DOHH2 (cell line): ENCODE data around the gene COL18A1.

ENCODE experiments used
- H3F3A ChIP-seq: fragments of 200-600 bp; sonication (generic), shearing (Covaris generic); 2 replicates; pipeline ENCODE4 v1.6.0; 2016; ENCODE audit warnings: antibody characterized with exemption, mild to moderate bottlenecking; ENCODE audit not compliant: control insufficient read depth, insufficient read depth
- H3K27ac ChIP-seq: fragments of 200-600 bp; sonication (generic); 2 replicates; pipeline ENCODE4 v1.5.1; 2014; ENCODE audit warnings: low read depth, mild to moderate bottlenecking, low read length, moderate library complexity
- H3K27me3 ChIP-seq: fragments of 200-600 bp; sonication (generic); 2 replicates; pipeline ENCODE4 v1.6.1; 2014; ENCODE audit warnings: mild to moderate bottlenecking, low read length, mixed read lengths; ENCODE audit not compliant: control insufficient read depth
- H3K36me3 ChIP-seq: fragments of 200-600 bp; sonication (generic); 2 replicates; pipeline ENCODE4 v1.6.1; 2014; ENCODE audit warnings: mild to moderate bottlenecking, low read length, moderate library complexity, mixed read lengths; ENCODE audit not compliant: control insufficient read depth
- H3K4me1 ChIP-seq: fragments of 200-600 bp; sonication (generic); 2 replicates; pipeline ENCODE4 v1.6.1; 2014; ENCODE audit warnings: mild to moderate bottlenecking, low read length, mixed read lengths; ENCODE audit not compliant: control insufficient read depth
- H3K4me2 ChIP-seq: fragments of 200-600 bp; sonication (generic); 2 replicates; pipeline ENCODE4 v1.6.0; 2014; ENCODE audit warnings: mild to moderate bottlenecking, low read length, moderate library complexity
- H3K4me3 ChIP-seq: fragments of 200-600 bp; sonication (generic); 2 replicates; pipeline ENCODE4 v1.5.1; 2014; ENCODE audit warnings: mild to moderate bottlenecking, low read length, mixed read lengths
- H3K79me2 ChIP-seq: fragments of 200-600 bp; sonication (generic); 2 replicates; pipeline ENCODE4 v1.6.1; 2014; ENCODE audit warnings: mild to moderate bottlenecking, low read length, mixed read lengths; ENCODE audit not compliant: control insufficient read depth
- H3K9me2 ChIP-seq: fragments of 200-600 bp; sonication (generic); replicated peaks from 2 replicates; pipeline ENCODE4 v1.6.1; 2014; ENCODE audit warnings: mild to moderate bottlenecking, low read length, mixed read lengths; ENCODE audit not compliant: control insufficient read depth
- H3K9me3 ChIP-seq: fragments of 200-600 bp; sonication (generic); 2 replicates; pipeline ENCODE4 v1.6.1; 2014; ENCODE audit warnings: antibody characterized with exemption, low read length, mixed read lengths; ENCODE audit not compliant: control insufficient read depth, insufficient read depth
- H4K20me1 ChIP-seq: fragments of 200-600 bp; sonication (generic); 2 replicates; pipeline ENCODE4 v1.6.0; 2014; ENCODE audit warnings: low read depth, mild to moderate bottlenecking, antibody characterized with exemption, low read length, moderate library complexity; ENCODE audit not compliant: control insufficient read depth, insufficient read depth
- EZH2phosphoT487 ChIP-seq: fragments of 200-600 bp; sonication (generic); IDR thresholded peaks from 2 replicates; pipeline ENCODE4 v1.6.1; 2017; ENCODE audit warnings: borderline replicate concordance, mild to moderate bottlenecking, antibody characterized with exemption, low read length, moderate library complexity, mixed read lengths
- TF ChIP-seq, protein P1 (sequence below): fragments of 200-600 bp; sonication (generic); IDR thresholded peaks from one replicate; pipeline ENCODE4 v1.5.1; 2014; ENCODE audit warnings: antibody characterized with exemption, mild to moderate bottlenecking, low read depth, low read length; ENCODE audit not compliant: poor library complexity, severe bottlenecking

The COL18A1 gene

DNA sequence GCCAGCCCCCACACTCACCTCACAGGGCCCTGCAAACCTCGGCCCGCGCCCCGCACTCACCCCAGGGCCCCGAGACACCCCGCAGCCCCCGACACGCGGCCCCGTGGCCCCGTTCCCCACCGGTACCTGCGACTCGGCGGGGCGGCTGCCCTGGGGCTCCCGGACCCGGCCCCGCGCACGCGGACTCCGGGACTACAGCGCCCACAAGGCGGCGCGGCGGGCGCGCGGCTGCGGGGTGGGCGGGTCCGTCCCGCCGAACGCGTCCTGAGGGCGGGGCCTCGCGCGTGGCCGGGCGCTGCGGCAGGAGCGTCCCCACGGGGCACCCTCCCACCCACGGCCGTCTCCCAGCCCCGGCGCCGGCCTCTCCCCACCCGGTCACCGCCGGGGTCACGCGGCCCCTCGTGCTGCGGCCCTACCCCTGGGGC is 137.3 kb downstream of the COL18A1 start, which contains the start of gene SLC19A1:
TSS of gene SLC19A1 (minus strand) at position 199 of the 425 bp plus-strand sequence. CDS start 4,481 bp downstream, outside the sequence.
- Histone ChIP-seq H3K27ac (peak within 1 kb of the TSS; percentile 24; the same call in 1 of the 2 replicates), H3K36me3 (peaks cover 25% of the 10 kb centered on the region), H3K79me2 (peaks cover 43% of the 10 kb centered on the region), H3K9me3 (no peaks in the 10 kb centered on the region), H3K4me1 (peaks cover 18% of the 10 kb centered on the region), H3K4me3 (peak within 1 kb of the TSS; percentile 84), H4K20me1 (no peaks in the 10 kb centered on the region), H3F3A (0 out of 2 replicates have a peak, but pooled peaks cover 3% of the 10 kb centered on the region), H3K27me3 (peaks cover 39% of the 10 kb centered on the region), H3K9me2 (no peaks in the 10 kb centered on the region), H3K4me2 (peak within 1 kb of the TSS; percentile 94)
- no peak for TF ChIP-seq EZH2phosphoT487
- TF ChIP-seq, protein P1, sequence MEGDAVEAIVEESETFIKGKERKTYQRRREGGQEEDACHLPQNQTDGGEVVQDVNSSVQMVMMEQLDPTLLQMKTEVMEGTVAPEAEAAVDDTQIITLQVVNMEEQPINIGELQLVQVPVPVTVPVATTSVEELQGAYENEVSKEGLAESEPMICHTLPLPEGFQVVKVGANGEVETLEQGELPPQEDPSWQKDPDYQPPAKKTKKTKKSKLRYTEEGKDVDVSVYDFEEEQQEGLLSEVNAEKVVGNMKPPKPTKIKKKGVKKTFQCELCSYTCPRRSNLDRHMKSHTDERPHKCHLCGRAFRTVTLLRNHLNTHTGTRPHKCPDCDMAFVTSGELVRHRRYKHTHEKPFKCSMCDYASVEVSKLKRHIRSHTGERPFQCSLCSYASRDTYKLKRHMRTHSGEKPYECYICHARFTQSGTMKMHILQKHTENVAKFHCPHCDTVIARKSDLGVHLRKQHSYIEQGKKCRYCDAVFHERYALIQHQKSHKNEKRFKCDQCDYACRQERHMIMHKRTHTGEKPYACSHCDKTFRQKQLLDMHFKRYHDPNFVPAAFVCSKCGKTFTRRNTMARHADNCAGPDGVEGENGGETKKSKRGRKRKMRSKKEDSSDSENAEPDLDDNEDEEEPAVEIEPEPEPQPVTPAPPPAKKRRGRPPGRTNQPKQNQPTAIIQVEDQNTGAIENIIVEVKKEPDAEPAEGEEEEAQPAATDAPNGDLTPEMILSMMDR, result no peak

GRCh38 chr21:45542667-45543370 is 137.9 kb downstream of the COL18A1 start:
- Histone ChIP-seq H4K20me1 (no peaks in the 10 kb centered on the region), H3K4me3 (peak overlapping the region; percentile 84), H3K4me1 (peaks cover 18% of the 10 kb centered on the region), H3F3A (0 out of 2 replicates have a peak, but pooled peaks cover 3% of the 10 kb centered on the region), H3K9me2 (no peaks in the 10 kb centered on the region), H3K27ac (no peak overlapping the region), H3K36me3 (peaks cover 23% of the 10 kb centered on the region), H3K4me2 (peak overlapping the region; percentile 69), H3K79me2 (peaks cover 41% of the 10 kb centered on the region), H3K9me3 (no peaks in the 10 kb centered on the region), H3K27me3 (peaks cover 45% of the 10 kb centered on the region)
- TF ChIP-seq, protein P1, result no peak
- no peak for TF ChIP-seq EZH2phosphoT487

- Histone ChIP-seq H3K4me3 (no peak overlapping the region), H3K9me3 (no peaks in the 10 kb centered on the region), H3F3A (0 out of 2 replicates have a peak, but pooled peaks cover 3% of the 10 kb centered on the region), H3K79me2 (peaks cover 36% of the 10 kb centered on the region), H4K20me1 (no peaks in the 10 kb centered on the region), H3K27me3 (peaks cover 50% of the 10 kb centered on the region), H3K36me3 (peaks cover 20% of the 10 kb centered on the region), H3K4me2 (no peak overlapping the region), H3K9me2 (no peaks in the 10 kb centered on the region), H3K27ac (no peak overlapping the region), H3K4me1 (peaks cover 18% of the 10 kb centered on the region)
- TF ChIP-seq, protein P1, result no peak
- TF ChIP-seq EZH2phosphoT487, result no peak
Measured at GRCh38 chr21:45543371-45543709, 138.4 kb downstream of the COL18A1 start.
